GM12865 (cell line): ENCODE data around the gene SIRT2.
"Not testable (repeated sequence)": the region's sequence is repeated elsewhere in the genome, so short reads cannot be mapped to it uniquely, and the experiment has no call there.

Experiments
- DNase-seq: peaks from one replicate; pipeline ENCODE4 v3.0.0; 2010; ENCODE audit warnings: low read depth
- H3K4me3 ChIP-seq: 2 replicates; pipeline ENCODE4 v1.5.1; 2011; ENCODE audit warnings: mild to moderate bottlenecking, low read depth, low read length, control low read depth
- TF ChIP-seq, protein P1 (sequence below): IDR thresholded peaks from 2 replicates; pipeline ENCODE4 v1.5.1; 2011; ENCODE audit warnings: low read length, control low read depth, low read depth, inconsistent platforms; ENCODE audit not compliant: insufficient read depth; ENCODE audit errors: missing control alignments

The SIRT2 gene

DNA sequence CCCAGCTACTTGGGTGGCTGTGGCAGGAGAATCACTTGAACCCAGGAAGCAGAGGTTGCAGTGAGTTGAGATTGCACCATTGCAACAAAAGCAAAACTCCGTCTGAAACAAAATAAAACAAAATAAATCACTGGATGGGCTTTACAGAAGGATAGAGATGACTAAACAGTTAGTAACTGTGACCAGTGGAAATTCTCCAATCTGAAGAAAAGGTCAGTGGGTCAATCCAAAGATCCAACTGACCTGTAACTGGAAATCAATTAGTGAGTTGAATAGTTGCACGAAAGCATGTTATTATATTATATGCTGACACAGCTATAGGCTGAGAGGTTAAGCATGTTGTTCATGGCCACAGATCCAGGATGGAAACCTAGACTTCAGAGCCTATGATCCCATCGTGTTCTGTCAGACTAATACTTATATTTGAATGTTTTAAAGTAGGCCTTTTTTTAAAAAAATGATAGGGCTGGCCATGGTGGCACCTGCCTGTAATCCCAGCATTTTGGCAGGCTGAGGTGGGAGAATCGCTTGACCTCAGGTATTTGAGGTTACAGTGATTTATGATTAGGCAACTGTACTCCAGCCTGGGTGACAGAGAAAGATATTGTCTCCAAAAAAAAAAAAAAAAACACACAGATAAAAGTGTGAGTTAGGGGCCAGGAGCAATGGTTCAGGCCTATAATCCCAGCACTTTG is 69.2 kb downstream of the SIRT2 start:
- DNase-seq: no peak
- H3K4me3 ChIP-seq: no peak overlapping the region; the same call in 1 of the 2 replicates
- TF ChIP-seq, protein P1, sequence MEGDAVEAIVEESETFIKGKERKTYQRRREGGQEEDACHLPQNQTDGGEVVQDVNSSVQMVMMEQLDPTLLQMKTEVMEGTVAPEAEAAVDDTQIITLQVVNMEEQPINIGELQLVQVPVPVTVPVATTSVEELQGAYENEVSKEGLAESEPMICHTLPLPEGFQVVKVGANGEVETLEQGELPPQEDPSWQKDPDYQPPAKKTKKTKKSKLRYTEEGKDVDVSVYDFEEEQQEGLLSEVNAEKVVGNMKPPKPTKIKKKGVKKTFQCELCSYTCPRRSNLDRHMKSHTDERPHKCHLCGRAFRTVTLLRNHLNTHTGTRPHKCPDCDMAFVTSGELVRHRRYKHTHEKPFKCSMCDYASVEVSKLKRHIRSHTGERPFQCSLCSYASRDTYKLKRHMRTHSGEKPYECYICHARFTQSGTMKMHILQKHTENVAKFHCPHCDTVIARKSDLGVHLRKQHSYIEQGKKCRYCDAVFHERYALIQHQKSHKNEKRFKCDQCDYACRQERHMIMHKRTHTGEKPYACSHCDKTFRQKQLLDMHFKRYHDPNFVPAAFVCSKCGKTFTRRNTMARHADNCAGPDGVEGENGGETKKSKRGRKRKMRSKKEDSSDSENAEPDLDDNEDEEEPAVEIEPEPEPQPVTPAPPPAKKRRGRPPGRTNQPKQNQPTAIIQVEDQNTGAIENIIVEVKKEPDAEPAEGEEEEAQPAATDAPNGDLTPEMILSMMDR: no peak

DNA sequence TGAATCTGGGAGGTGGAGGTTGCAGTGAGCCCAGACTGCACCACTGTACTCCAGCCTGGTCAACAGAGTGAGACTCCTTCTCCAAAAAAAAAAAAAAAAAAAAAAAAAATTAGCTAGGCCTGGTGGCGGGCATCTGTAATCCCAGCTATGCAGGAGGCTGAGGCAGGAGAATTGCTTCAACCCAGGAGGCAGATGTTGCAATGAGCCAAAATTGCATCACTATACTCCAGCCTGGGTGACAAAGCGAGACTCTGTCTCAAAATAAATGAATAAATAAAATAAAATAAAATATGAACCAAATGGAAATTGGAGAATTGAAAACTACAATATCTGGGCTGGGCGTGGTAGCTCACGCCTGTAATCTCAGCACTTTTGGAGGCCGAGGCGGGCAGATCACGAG is 70.2 kb downstream of the SIRT2 start:
- H3K4me3 ChIP-seq, DNase-seq: not testable (repeated sequence)
